Fibroblast of pulmonary artery (primary cell): Measurements from ENCODE around the gene ARHGEF1.
A peak's percentile ranks its signal among the peaks of the same experiment; 100 is the strongest.

Experiments used
- DNase-seq: peaks from one replicate; pipeline ENCODE4 v3.0.0-alpha.2; 2010; ENCODE audit warnings: low read depth
- H3K4me3 ChIP-seq: replicated peaks from 2 replicates; pipeline ENCODE4 v1.5.1; 2011; ENCODE audit warnings: low read depth, mild to moderate bottlenecking, control low read depth, low read length, moderate library complexity
- TF ChIP-seq, protein P1 (sequence below): IDR thresholded peaks from 2 replicates; pipeline ENCODE4 v1.5.1; 2011; ENCODE audit warnings: mild to moderate bottlenecking, control low read depth, low read length, inconsistent platforms; ENCODE audit errors: missing control alignments

The ARHGEF1 gene

GRCh38 chr19:41862445-41862986 lies 20.5 kb upstream of the ARHGEF1 start:
- DNase-seq: no peak
- TF ChIP-seq, protein P1, sequence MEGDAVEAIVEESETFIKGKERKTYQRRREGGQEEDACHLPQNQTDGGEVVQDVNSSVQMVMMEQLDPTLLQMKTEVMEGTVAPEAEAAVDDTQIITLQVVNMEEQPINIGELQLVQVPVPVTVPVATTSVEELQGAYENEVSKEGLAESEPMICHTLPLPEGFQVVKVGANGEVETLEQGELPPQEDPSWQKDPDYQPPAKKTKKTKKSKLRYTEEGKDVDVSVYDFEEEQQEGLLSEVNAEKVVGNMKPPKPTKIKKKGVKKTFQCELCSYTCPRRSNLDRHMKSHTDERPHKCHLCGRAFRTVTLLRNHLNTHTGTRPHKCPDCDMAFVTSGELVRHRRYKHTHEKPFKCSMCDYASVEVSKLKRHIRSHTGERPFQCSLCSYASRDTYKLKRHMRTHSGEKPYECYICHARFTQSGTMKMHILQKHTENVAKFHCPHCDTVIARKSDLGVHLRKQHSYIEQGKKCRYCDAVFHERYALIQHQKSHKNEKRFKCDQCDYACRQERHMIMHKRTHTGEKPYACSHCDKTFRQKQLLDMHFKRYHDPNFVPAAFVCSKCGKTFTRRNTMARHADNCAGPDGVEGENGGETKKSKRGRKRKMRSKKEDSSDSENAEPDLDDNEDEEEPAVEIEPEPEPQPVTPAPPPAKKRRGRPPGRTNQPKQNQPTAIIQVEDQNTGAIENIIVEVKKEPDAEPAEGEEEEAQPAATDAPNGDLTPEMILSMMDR: no peak
- H3K4me3 ChIP-seq: peak overlapping the region; percentile 98

DNA sequence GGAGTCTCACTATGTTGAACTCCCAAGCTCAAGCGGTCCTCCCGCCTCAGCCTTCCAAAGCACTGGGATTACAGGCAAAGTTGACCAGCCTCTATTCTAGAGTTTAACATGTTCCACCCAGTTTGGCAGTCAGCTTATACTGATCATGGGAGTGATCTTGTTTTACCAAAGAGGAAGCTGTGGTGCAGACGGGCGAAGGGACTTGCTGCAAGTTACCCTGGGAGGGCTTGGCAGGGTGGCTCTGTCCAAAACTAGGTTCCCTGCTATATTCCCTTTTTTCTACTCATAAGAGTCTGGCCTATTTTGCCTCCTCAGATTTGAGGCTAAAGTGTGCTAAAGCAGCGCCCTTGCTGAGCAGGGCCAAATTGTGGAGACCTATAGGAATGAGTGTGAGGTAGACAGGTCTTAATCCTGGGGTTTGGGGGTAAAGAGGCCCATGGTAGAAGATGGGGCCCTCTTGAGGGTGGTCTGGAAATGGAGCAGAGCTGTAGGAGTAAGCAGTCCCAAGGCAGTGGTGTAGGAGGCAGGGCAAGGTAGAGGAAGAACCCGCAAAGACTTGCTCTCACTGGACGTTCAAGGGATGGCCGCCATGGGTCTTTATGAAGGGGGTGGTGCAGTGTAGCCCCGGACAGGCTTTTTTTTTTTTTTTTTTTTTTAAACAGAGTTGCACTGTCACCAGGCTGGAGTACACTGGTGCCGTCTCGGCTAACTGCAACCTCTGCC lies 19.6 kb upstream of the ARHGEF1 start:
- H3K4me3 ChIP-seq: no peak overlapping the region
- TF ChIP-seq, protein P1: no peak
- no peak for DNase-seq

DNA sequence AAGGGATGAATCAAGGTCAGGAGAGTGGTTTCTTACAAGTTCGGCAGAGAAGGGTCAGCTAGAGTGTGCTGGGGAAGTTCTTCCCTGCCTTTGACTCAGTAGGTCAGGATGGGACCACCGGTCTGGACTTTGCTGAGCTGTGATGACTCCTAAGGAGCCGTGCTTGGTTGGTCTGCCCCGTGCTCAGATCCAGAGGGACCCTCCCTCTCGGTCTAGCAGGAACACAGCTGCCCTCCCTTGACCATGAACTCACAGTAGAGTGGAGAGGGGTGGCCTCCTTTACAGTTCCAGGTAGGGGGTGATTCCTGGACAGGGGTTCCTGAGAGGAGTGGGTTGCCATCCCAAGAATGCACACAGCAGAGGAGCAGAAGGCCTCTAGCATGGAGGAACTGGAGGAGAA lies 18.6 kb upstream of the ARHGEF1 start:
- no peak overlapping the region for H3K4me3 ChIP-seq
- no peak for DNase-seq

GRCh38 chr19:41866284-41866683 lies 16.7 kb upstream of the ARHGEF1 start:
- H3K4me3 ChIP-seq: no peak overlapping the region
- TF ChIP-seq, protein P1: no peak
- DNase-seq: no peak

More for the DNA sequence above, 18.6 kb upstream of the ARHGEF1 start:
- TF ChIP-seq, protein P1: no peak

DNA sequence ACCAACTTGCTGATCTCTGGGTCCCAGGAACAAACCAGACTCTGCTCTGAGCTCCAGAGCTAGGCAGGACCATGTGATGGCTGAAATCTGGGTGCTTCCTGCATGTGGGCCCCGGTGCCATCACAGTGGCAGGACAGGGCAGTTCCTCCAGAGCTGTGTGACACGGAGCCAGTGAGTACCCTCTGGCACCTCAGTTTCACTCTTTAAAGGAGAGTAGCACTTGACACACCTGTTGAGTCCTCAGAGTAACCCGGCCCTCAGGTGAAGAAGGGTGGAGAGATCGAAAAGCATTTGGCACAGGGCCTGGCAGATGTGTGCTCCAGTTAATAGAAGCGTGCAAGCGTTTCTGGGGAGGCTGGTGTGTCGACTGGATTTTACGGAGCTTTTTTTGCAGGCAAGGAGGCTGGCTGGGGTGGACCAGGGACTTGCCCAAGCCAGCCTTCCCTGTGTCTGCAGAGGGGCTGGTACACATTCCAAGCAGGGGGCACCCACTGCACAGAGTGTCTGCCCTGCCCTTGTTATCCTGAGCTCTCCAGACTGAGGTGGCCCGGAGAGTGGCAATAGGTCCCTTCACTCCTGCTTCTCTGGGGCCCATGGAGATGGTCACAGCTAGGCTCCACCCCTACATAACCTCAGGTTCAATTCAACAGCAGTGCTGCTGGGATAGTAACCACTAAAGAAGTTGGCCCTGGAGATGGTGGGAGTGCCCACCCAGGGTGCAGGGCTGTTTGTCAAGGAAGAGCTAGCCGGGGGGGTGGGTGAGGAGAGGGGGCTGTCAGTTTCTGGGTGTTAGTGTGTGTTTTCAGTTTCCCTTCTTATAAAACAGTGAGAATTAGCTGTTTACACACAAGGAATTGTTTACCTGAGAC lies 14.6 kb upstream of the ARHGEF1 start:
- DNase-seq: no peak
- no peak overlapping the region for H3K4me3 ChIP-seq
- TF ChIP-seq, protein P1: no peak

GRCh38 chr19:41868989-41869300 lies 14.0 kb upstream of the ARHGEF1 start:
- no peak overlapping the region for H3K4me3 ChIP-seq
- TF ChIP-seq, protein P1: no peak
- DNase-seq: no peak
